MV-4-11 (cell line): ENCODE data around the gene CBLB.
A peak's percentile ranks its signal among the peaks of the same experiment; 100 is the strongest.
"Not testable (repeated sequence)": the region's sequence is repeated elsewhere in the genome, so short reads cannot be mapped to it uniquely, and the experiment has no call there.

ENCODE experiments used
- DNase-seq: peaks from one replicate; lab custom pipeline; 2025; lab: John Stamatoyannopoulos, UW

The CBLB gene

GRCh38 chr3:105752791-105753415 is 115.9 kb downstream of the CBLB start:
- no peak for DNase-seq

GRCh38 chr3:105747696-105748095 is 121.1 kb downstream of the CBLB start:
- no peak for DNase-seq

- DNase-seq: no peak
Measured at GRCh38 chr3:105747060-105747541, 121.7 kb downstream of the CBLB start.

GRCh38 chr3:105746231-105746996 is 122.4 kb downstream of the CBLB start:
- peak; percentile 9 for DNase-seq

GRCh38 chr3:105745046-105745445 is 123.8 kb downstream of the CBLB start:
- DNase-seq: no peak

- no peak for DNase-seq
Measured at GRCh38 chr3:105744202-105744601, 124.6 kb downstream of the CBLB start.

- peak; percentile 12 for DNase-seq
Measured at GRCh38 chr3:105733356-105733755, 135.5 kb downstream of the CBLB start.

GRCh38 chr3:105731686-105732085 is 137.1 kb downstream of the CBLB start:
- peak; percentile 4 for DNase-seq

- DNase-seq: peak; percentile 43
Measured at GRCh38 chr3:105730801-105731354, 137.9 kb downstream of the CBLB start.

- no peak for DNase-seq
Measured at GRCh38 chr3:105729667-105730066, 139.1 kb downstream of the CBLB start.

- no peak for DNase-seq
Measured at GRCh38 chr3:105728771-105729312, 140.0 kb downstream of the CBLB start.

GRCh38 chr3:105727036-105727435 is 141.8 kb downstream of the CBLB start:
- DNase-seq: not testable (repeated sequence)

- peak; percentile 89 for DNase-seq
Measured at GRCh38 chr3:105722943-105723556, 145.8 kb downstream of the CBLB start.

GRCh38 chr3:105719791-105720190 is 149.0 kb downstream of the CBLB start:
- no peak for DNase-seq

GRCh38 chr3:105715372-105715771 is 153.4 kb downstream of the CBLB start:
- DNase-seq: peak; percentile 13

GRCh38 chr3:105714453-105714852 is 154.4 kb downstream of the CBLB start:
- no peak for DNase-seq

- DNase-seq: no peak
Measured at GRCh38 chr3:105708980-105709379, 159.8 kb downstream of the CBLB start.

- DNase-seq: no peak
Measured at GRCh38 chr3:105707009-105707408, 161.8 kb downstream of the CBLB start.

- no peak for DNase-seq
Measured at GRCh38 chr3:105704726-105705410, 163.9 kb downstream of the CBLB start.

GRCh38 chr3:105700575-105700974 is 168.2 kb downstream of the CBLB start:
- DNase-seq: no peak

- DNase-seq: no peak
Measured at GRCh38 chr3:105691633-105692032, 177.2 kb downstream of the CBLB start.

- no peak for DNase-seq
Measured at GRCh38 chr3:105691053-105691452, 177.8 kb downstream of the CBLB start.
